Liver (tissue), 3 donors: ENCODE data around the gene TMPRSS12.

Experiments
- CTCF ChIP-seq: fragments of 150-350 bp; IDR thresholded peaks from 2 replicates; pipeline ENCODE4 v1.5.1; 2017; ENCODE audit warnings: improper control_type of control experiment, low read depth, low read length; ENCODE audit not compliant: missing input control
- EGR1 ChIP-seq, 2 donors: IDR thresholded peaks; 2 replicates each; pipeline ENCODE4 v1.6.1; 2016 to 2018; ENCODE audit warnings: antibody characterized with exemption in 2 of 2, low read depth in 2 of 2
- GABPA ChIP-seq, 2 donors: IDR thresholded peaks in 1 of 2; conservative IDR thresholded peaks in 1 of 2; 2 replicates each; pipeline ENCODE4 v1.6.1; 2016; ENCODE audit warnings: antibody characterized with exemption in 2 of 2, mild to moderate bottlenecking in 1 of 2, moderate library complexity in 1 of 2
- MAX ChIP-seq: IDR thresholded peaks from 2 replicates; pipeline ENCODE4 v1.6.1; 2016; ENCODE audit warnings: antibody characterized with exemption
- donor health status: healthy.
- donor health status: healthy.

- TF ChIP-seq GABPA (IDR thresholded peaks at IDR 0.05 in 1 of 2, conservative IDR thresholded peaks at IDR 0.05 in 1 of 2), result no peak
- no peak for TF ChIP-seq EGR1 (IDR thresholded peaks at IDR 0.05; ENCODE audit: low read depth in 2 of 2)
- no peak for TF ChIP-seq MAX
- no peak for TF ChIP-seq CTCF
Measured at GRCh38 chr12:50922820-50923219, 80.1 kb downstream of the TMPRSS12 start.
